RPMI7951 (cell line): ENCODE measurements around the gene OIP5. TPM values are rescaled to one million over a fixed set of nuclear protein-coding genes. Genes with fewer than 3 reads are reported as not detected.

Source experiments
- DNase-seq: peaks from one replicate; pipeline ENCODE4 v3.0.0-alpha.2; 2012; ENCODE audit warnings: low read depth
- total RNA-seq: library from RNA; depleted of rRNA; stranded (reverse); fragments of >200 nt; shearing (Covaris generic); gene quantifications from 2 replicates; pipeline ENCODE4 v1.2.3, GENCODE V29; 2014; rRNA removed

The OIP5 gene
- total RNA-seq, 1 experiment from 2014 or later: 64.2 TPM

DNA sequence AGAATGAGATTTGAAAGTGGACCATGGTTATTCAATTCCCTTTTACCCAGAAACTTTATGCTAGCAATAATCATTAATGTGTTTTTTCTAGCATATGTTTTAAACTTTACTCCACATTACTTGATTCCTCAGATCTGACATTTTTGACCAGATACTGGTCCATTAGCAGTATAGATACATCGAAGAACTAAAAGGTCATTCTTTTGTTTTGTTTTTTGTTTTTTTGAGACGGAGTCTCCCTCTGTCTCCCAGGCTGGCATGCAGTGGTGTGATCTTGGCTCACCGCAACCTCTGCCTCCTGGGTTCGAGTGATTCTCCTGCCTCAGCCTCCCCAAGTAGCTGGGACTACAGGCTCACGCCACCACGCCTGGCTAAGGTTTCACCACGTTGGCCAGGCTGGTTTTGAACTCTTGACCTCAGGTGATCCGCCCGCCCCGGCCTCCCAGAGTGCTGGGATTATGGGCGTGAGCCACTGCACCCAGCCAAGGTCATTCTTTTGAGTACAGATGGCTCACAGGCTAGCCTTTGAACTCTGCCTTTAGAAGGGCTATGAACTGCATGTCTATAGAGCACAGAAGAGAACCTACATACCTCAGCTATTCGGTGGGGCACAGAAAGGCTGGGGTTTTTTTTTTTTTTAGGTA is 72.7 kb downstream of the OIP5 start:
- DNase-seq: no peak

Other genes with a start within 250 kb of the OIP5 start
- 11.7 and 14.2 TPM in 2 replicates for gene INO80, start 216.3 kb downstream of the OIP5 start, total RNA-seq
- gene EXD1, start 101.8 kb downstream of the OIP5 start, total RNA-seq: not detected in 2 replicates
- gene CHP1, start 101.3 kb downstream of the OIP5 start, total RNA-seq: 87.7 and 92.7 TPM in 2 replicates
- gene NUSAP1, start 290 bp upstream of the OIP5 start, total RNA-seq: 360 and 426 TPM in 2 replicates
- 27.4 and 28.9 TPM in 2 replicates for gene NDUFAF1, start 69.9 kb upstream of the OIP5 start, total RNA-seq
- 24.1 and 25.1 TPM in 2 replicates for gene RTF1, start 84.5 kb upstream of the OIP5 start, total RNA-seq
- gene ITPKA, start 161.3 kb upstream of the OIP5 start, total RNA-seq: 9.2 and 13.2 TPM in 2 replicates
- gene LTK, start 181.2 kb upstream of the OIP5 start, total RNA-seq: 2.9 and 3.1 TPM in 2 replicates
- gene RPAP1, start 211.7 kb upstream of the OIP5 start, total RNA-seq: 23.8 and 41.9 TPM in 2 replicates
- gene TYRO3, start 226.6 kb upstream of the OIP5 start, total RNA-seq: 8.6 and 13.8 TPM in 2 replicates